Peyer's patch (tissue), 4 donors: ENCODE results near the gene DHRS3.

Experiments used
- POLR2A ChIP-seq, 2 donors: fragments of 450-650 bp; IDR thresholded peaks; one replicate each; pipeline ENCODE4 v1.5.1; 2017; ENCODE audit warnings: antibody characterized with exemption in 2 of 2, mild to moderate bottlenecking in 2 of 2, moderate library complexity in 2 of 2
- TF ChIP-seq, protein P1 (sequence below), 6 experiments: fragments of 450-650 bp in 4 of 6; fragments of 200-600 bp in 2 of 6; sonication (generic) in 1 of 6; IDR thresholded peaks; one replicate each; pipeline ENCODE4 v1.5.1; 2017 to 2019; ENCODE audit warnings: antibody characterized with exemption in 6 of 6, mild to moderate bottlenecking in 3 of 6, moderate library complexity in 1 of 6

DNA sequence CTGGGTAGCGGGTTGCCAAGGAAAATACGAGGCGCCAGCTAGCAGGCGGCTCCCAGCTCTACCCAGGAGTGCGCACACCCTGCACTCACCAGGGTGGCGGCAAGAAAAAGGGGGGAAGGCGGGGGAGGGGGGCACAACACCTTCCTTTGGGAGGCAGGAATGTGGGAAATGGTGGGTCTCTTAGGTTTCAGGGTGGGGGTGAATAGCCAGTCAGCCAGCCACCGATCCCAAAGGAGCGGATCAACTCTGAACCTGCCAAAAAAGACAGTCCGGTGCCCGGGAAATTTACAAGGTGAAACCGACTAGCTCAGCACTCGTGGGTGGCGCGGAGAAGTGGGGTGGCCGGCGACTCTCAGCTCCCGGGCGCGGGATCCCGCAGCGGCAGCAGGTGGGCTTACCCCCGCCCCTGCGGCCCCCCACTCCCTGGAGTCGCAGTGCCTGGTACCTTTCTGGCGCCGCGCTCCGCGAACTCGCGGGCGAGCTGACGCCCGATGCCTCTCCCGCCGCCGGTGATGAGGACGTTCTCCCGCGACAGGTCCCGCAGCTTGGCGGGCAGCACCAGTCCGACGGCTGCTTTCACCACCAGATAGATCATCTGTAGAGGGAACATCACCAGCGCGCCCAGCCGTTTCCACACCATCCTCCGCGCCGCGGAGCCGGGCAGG lies 1.2 kb downstream of the DHRS3 start:
- TF ChIP-seq, protein P1, sequence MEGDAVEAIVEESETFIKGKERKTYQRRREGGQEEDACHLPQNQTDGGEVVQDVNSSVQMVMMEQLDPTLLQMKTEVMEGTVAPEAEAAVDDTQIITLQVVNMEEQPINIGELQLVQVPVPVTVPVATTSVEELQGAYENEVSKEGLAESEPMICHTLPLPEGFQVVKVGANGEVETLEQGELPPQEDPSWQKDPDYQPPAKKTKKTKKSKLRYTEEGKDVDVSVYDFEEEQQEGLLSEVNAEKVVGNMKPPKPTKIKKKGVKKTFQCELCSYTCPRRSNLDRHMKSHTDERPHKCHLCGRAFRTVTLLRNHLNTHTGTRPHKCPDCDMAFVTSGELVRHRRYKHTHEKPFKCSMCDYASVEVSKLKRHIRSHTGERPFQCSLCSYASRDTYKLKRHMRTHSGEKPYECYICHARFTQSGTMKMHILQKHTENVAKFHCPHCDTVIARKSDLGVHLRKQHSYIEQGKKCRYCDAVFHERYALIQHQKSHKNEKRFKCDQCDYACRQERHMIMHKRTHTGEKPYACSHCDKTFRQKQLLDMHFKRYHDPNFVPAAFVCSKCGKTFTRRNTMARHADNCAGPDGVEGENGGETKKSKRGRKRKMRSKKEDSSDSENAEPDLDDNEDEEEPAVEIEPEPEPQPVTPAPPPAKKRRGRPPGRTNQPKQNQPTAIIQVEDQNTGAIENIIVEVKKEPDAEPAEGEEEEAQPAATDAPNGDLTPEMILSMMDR (IDR thresholded peaks at IDR 0.05), result no peak
- no peak for TF ChIP-seq POLR2A (IDR thresholded peaks at IDR 0.05)
